B cell (primary cell): Measurements from ENCODE around the gene NNT.

Source experiments
- CTCF ChIP-seq: fragments of 200-600 bp; IDR thresholded peaks from one replicate; pipeline ENCODE4 v1.8.0; 2022; ENCODE audit warnings: antibody characterized with exemption, mild to moderate bottlenecking
- EZH2 ChIP-seq: IDR thresholded peaks from 2 replicates; pipeline ENCODE4 v1.6.1; 2012; ENCODE audit warnings: borderline replicate concordance, low read depth, mild to moderate bottlenecking, moderate library complexity, low read length; ENCODE audit not compliant: insufficient read depth, poor library complexity, severe bottlenecking

- TF ChIP-seq CTCF (peak; percentile 51), EZH2 (no peak)
Observed at GRCh38 chr5:43661102-43661501, 58.1 kb downstream of the NNT start.
